AML-193 (cell line): ENCODE measurements around the gene EPHB2.
"Not testable (repeated sequence)": the region's sequence is repeated elsewhere in the genome, so short reads cannot be mapped to it uniquely, and the experiment has no call there.

Experiments used
- DNase-seq, 2 experiments: peaks; one replicate each; lab custom pipeline; 2025; lab: John Stamatoyannopoulos, UW

Gene EPHB2

GRCh38 chr1:22838965-22839364, 128.3 kb downstream of the EPHB2 start:
- no peak for DNase-seq

- DNase-seq, result no peak
Measured at GRCh38 chr1:22839806-22840205, 129.2 kb downstream of the EPHB2 start.

- DNase-seq, result no peak
Measured at GRCh38 chr1:22841142-22841541, 130.5 kb downstream of the EPHB2 start.

- DNase-seq, result no peak
Measured at GRCh38 chr1:22841860-22842281, 131.2 kb downstream of the EPHB2 start.

- DNase-seq, result not testable (repeated sequence)
Measured at GRCh38 chr1:22843441-22844183, 133.0 kb downstream of the EPHB2 start.

DNA sequence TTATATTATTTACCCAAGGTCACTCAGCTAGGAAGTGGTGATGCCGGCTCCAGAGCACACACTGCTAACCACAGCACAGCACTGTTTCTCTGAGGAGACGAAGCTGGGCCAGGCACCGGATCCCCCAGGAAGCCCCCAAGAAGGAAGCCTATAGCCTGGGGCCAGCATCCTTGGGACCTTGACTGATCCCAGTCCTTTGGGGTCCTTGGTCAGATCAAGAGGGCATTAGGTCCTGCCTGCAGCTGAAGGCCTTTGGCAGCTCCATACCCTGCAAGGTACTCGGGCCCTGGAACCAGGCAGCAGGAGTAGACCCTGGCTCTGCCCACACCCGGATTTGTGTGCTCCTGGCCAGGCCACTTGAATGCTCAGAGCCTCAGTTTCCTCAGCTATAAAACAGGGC, 134.0 kb downstream of the EPHB2 start:
- no peak for DNase-seq

DNA sequence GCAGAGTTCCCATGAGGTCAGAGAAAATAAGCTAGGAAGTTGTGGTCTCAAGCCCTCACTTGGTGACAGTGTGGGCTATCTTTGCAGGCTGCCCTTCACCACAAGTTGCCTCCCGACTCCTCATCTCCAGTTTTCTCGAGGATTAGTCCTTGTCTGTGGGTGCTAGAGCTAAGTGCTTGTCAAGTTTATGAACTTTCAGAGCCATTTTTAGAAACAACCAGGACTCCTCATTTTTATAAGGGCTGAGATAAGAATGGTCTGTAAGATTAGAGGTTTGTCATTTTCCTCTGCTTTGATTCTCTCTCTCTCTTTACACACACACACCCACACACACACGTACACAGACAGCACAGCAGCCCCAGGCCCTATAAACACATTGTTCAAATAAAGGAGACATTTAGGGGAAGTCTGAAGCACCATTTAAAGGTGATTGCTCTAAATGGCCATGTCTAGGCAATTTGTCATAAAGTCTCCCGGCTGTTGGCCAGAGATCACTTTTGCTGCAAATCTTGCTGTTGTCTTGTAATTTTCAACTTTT, 134.8 kb downstream of the EPHB2 start:
- DNase-seq, result no peak

DNA sequence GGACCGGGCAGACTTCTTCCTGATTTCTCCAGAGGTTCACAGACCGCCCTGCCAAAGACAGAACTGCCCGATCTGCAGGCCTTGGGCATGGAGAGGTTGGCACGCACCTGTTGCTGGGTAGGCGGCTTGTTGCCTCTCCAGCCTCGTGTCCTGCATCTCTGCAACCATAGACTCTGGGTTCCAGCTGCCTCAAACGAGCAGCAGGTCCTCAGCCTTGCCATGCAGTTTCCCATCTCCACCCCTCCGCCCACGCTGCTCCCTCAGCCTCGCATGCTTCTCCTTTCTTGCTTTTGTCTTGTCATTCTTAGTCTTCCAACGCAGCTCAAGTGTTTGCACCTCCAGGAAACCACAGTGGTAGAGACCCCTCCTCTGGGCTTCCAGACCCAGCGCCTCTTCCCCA, 135.8 kb downstream of the EPHB2 start:
- DNase-seq, result no peak

GRCh38 chr1:22847249-22847648, 136.6 kb downstream of the EPHB2 start:
- DNase-seq, result no peak

- DNase-seq, result no peak
Measured at GRCh38 chr1:22847709-22848108, 137.1 kb downstream of the EPHB2 start.

- no peak for DNase-seq
Measured at GRCh38 chr1:22848405-22848804, 137.8 kb downstream of the EPHB2 start.

DNA sequence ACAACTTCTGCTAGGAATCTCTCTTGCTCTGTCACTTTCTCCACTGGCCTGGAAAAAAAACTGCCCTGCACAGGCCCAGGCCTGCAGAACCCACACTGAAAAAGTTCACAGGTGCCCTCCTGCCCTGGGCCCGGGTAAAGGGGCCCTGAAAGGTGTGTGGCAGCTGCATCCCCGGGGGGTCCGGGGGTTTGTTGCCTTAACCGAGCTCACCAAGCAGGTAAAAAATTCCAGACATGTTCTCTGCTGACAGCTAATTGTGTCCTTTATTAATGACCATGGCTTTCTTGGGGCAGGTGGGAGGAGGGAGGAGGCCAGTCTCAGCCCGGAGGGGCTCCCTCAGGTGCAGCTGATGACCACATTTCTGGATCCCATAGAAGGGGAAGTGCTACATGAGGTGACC, 139.1 kb downstream of the EPHB2 start:
- no peak for DNase-seq

- no peak for DNase-seq
Measured at GRCh38 chr1:22850281-22850680, 139.6 kb downstream of the EPHB2 start.

GRCh38 chr1:22850681-22851080, 140.0 kb downstream of the EPHB2 start:
- no peak for DNase-seq

DNA sequence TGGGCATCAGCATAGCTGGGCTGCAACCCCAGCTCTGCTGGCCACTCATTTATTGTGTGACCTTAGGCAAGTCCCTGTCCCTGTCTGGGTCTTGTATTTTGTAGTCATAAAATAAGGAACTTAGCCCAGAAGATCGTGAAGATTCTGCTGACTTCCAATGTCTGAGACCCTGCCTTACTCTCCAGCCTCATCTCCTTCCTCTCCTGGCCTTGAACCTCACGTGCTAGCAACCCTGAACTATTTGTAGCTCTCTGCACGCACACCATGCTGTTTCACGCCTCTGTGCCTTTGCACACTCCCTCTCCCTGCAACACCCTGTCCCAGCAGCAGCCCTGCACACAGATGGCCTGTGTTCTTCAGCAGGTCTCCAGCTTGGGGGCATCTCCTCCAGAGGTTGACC, 140.9 kb downstream of the EPHB2 start:
- DNase-seq, result no peak

GRCh38 chr1:22852144-22852655, 141.6 kb downstream of the EPHB2 start:
- DNase-seq, result no peak

DNA sequence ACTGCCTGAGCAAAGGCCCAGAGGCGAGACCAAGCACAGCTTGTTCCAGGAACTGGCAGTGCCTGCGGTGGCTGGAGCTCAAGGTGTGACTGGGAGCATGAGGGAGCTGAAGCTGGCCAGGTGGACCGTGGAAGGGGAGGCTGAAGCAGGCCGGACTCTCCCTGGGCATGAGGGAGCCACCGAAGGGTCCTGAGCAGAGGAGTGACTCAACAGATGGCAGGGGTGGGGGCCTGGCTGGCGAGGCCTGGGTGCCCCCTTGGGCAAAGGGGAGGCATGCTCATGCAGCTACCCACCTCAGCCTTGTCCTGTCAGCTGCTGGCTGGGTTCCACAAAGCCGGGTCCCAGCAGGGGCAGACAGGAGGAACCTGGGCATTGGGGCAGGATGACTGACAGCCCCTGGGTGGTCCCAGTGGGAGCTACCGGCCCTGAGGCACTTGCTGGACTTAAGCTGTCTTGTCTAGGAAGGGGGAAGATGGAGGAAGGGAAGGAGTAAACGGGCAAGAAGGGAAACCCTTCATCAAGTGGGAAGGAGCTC, 143.1 kb downstream of the EPHB2 start:
- DNase-seq, result no peak

DNA sequence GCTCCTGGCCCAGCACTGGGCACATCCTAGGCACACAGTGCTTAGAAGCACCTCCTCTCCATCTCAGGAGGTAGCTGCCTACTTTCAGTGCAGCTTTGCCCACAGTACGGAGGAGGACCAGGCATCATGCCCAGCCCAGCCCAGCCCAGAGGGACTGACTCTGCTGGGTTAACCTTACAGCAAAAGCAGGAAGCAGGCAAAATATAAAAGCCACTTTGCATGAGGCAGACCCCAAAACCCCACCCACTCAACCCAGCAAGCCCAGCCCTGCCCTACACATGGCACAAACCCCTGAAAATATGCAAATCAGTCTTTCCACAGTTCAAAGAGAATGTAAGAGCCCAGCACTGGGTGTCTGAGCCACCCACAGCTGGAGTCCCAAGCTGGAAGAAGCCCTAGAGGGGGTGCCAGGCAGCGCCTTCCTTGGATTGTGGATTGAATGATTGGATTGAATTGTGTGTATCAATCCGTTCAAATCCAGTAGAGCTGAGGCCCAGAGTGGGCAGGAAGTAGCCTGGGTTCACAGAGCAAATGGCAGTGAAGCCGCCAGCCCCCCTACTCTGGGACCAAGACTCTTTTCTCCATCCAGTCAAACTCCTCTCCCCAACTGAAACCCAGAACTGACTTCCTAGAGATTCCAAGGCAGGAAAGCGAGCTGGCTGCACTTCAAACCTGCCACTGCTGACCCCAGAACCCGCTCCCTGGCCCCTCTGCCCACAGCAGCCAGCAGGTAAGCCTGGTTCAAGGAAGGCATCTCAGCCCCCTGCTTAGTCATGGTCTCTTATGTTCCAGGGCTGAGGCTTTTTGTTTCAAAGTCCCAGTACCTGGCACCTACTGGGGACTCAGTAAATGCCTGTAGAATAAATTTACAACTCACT, 144.3 kb downstream of the EPHB2 start:
- no peak for DNase-seq

GRCh38 chr1:22855668-22856606, 145.3 kb downstream of the EPHB2 start:
- DNase-seq, result no peak

DNA sequence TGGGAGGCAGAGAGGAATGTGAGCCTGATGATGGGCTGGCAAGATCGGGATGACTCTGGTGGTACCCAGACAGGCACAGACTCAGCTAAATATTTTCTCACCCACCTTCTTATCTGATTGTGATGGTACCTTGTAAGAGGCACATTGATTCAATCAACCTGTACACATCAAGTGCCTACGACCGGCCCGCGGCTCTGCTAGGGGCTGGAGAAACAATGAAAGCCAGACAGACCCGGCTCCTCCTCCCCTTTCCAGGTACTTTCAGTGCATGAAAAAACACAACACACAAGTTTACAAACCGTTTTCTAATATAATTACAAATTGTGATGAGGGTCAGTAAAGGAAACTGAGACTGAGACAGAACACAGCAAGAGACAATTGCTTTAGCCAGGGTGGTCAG, 147.0 kb downstream of the EPHB2 start:
- DNase-seq, result no peak

DNA sequence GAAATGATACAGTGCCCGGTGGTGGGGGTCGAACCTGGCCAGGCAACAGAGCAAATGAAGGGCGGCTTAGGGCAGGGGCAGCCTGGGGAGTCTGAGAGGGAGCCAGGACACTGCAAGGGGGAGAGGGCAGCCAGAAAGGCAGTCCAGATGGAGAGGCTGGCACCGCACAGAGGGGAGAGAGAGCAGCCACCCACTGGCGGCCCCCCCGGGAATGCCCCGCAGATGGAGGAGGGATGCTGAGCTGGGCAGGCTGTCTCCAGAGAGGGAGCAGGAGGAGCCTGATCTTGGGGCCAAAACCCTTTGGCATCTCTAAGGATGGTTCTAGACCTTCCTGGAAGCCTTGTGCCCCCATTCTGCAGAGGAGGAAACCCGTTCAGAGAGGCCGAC, 149.8 kb downstream of the EPHB2 start:
- DNase-seq, result no peak
